ENCODE measurements around the gene RLIM.

DNA sequence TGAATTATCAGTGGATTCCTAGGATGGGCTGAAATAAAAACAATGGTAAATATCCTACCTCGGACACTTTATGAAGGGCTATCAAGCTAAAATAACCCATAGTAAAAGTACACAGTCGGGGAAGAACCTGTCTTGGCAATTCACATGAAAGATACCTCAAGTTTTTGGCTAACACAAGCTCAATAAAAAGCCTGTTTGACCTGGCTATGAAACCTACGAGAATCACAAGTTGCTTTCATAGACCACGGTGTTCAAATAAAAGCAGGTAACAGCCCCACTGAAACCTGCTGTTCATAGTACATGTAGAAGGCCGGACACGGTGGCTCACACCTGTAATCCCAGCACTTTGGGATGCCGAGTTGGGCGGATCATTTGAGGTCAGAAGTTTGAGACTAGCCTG lies 12.3 kb downstream of the RLIM start:
- TF ChIP-seq, protein P1, sequence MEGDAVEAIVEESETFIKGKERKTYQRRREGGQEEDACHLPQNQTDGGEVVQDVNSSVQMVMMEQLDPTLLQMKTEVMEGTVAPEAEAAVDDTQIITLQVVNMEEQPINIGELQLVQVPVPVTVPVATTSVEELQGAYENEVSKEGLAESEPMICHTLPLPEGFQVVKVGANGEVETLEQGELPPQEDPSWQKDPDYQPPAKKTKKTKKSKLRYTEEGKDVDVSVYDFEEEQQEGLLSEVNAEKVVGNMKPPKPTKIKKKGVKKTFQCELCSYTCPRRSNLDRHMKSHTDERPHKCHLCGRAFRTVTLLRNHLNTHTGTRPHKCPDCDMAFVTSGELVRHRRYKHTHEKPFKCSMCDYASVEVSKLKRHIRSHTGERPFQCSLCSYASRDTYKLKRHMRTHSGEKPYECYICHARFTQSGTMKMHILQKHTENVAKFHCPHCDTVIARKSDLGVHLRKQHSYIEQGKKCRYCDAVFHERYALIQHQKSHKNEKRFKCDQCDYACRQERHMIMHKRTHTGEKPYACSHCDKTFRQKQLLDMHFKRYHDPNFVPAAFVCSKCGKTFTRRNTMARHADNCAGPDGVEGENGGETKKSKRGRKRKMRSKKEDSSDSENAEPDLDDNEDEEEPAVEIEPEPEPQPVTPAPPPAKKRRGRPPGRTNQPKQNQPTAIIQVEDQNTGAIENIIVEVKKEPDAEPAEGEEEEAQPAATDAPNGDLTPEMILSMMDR (IDR thresholded peaks at IDR 0.05): no peak
- TF ChIP-seq POLR2AphosphoS5 (IDR thresholded peaks at IDR 0.05) (no peak), POLR2A (IDR thresholded peaks at IDR 0.05; ENCODE audit: low read depth) (no peak), EP300 (IDR thresholded peaks at IDR 0.05) (no peak)
